ENCODE measurements around the gene SELPLG.

- TF ChIP-seq CTCF (IDR thresholded peaks at IDR 0.05) (no peak), EZH2 (IDR thresholded peaks at IDR 0.05; ENCODE audit: borderline replicate concordance, insufficient read depth, low read depth, low read length, poor library complexity, severe bottlenecking) (no peak)
Observed at GRCh38 chr12:108609537-108610335, 24.0 kb downstream of the SELPLG start.
